Measurements from ENCODE around the gene BPIFB2. TPM values are rescaled to one million over a fixed set of nuclear protein-coding genes. Genes with fewer than 3 reads are reported as not detected.

BPIFB2 gene
- total RNA-seq, 2 experiments from 2014 or later = not detected

GRCh38 chr20:33019465-33020277 lies 12.2 kb downstream of the BPIFB2 start:
- no peak for ATAC-seq
- H3K27ac Mint-ChIP-seq = no peak overlapping the region
- POLR2A ChIA-PET = no interaction called here

GRCh38 chr20:33020278-33021161 lies 13.0 kb downstream of the BPIFB2 start:
- ATAC-seq (no peak), DNase-seq (no peak)
- Mint-ChIP-seq H3K36me3 (ENCODE audit: low read depth) (no peaks in the 10 kb centered on the region), H3K9me3 (ENCODE audit: low read depth) (no peaks in the 10 kb centered on the region), H3K27ac (no peak overlapping the region), H3K27me3 (no peaks in the 10 kb centered on the region), H3K4me3 (no peak overlapping the region), H3K4me1 (peaks cover 2% of the 10 kb centered on the region)
- CTCF ChIA-PET = interaction anchor here (0.6 to 1.2 kb wide), 3 partner anchors 9 to 31 kb away, joined by 3 to 4 read pairs (median 4); partner anchors contain the start of gene SUN5
- POLR2A ChIA-PET = no interaction called here
- intact Hi-C loops (cut with DNase I, micrococcal nuclease) = no loop called here

More at GRCh38 chr20:33019465-33020277, 12.2 kb downstream of the BPIFB2 start:
- no peak for DNase-seq
- H3K36me3 Mint-ChIP-seq (ENCODE audit: low read depth) = no peaks in the 10 kb centered on the region
- peaks cover 2% of the 10 kb centered on the region for H3K4me1 Mint-ChIP-seq
- intact Hi-C loops (cut with DNase I, micrococcal nuclease) = no loop called here
- H3K9me3 Mint-ChIP-seq (ENCODE audit: low read depth) = no peaks in the 10 kb centered on the region
- CTCF ChIA-PET = interaction anchor here (0.6 to 1.2 kb wide), 3 partner anchors 10 to 30 kb away, joined by 3 to 4 read pairs (median 4); partner anchors contain the start of gene SUN5
- H3K4me3 Mint-ChIP-seq = no peak overlapping the region
- no peaks in the 10 kb centered on the region for H3K27me3 Mint-ChIP-seq

- no peaks in the 10 kb centered on the region for H3K9me3 Mint-ChIP-seq (ENCODE audit: low read depth)
- H3K36me3 Mint-ChIP-seq (ENCODE audit: low read depth) = no peaks in the 10 kb centered on the region
- no peak overlapping the region for H3K4me3 Mint-ChIP-seq
- H3K27me3 Mint-ChIP-seq = no peaks in the 10 kb centered on the region
- H3K27ac Mint-ChIP-seq = no peak overlapping the region
- ATAC-seq = no peak
- POLR2A ChIA-PET = no interaction called here
- CTCF ChIA-PET = no interaction called here
- no peaks in the 10 kb centered on the region for H3K4me1 Mint-ChIP-seq
- intact Hi-C loops (cut with DNase I, micrococcal nuclease) = no loop called here
- DNase-seq = no peak
These were observed 14.4 kb downstream of the BPIFB2 start for GRCh38 chr20:33021879-33022278.

GRCh38 chr20:33022289-33022688 lies 14.8 kb downstream of the BPIFB2 start:
- Mint-ChIP-seq H3K36me3 (ENCODE audit: low read depth) (no peaks in the 10 kb centered on the region), H3K27me3 (no peaks in the 10 kb centered on the region), H3K4me3 (no peak overlapping the region), H3K27ac (no peak overlapping the region), H3K4me1 (no peaks in the 10 kb centered on the region), H3K9me3 (ENCODE audit: low read depth) (no peaks in the 10 kb centered on the region)
- no peak for ATAC-seq
- CTCF ChIA-PET = interaction anchor here (0.8 kb wide), 1 partner anchor 692 kb away, joined by 4 read pairs; no protein-coding TSS in a partner anchor
- no peak for DNase-seq
- intact Hi-C loops (cut with DNase I, micrococcal nuclease) = no loop called here
- POLR2A ChIA-PET = no interaction called here

GRCh38 chr20:33022694-33023438 lies 15.4 kb downstream of the BPIFB2 start:
- no peaks in the 10 kb centered on the region for H3K27me3 Mint-ChIP-seq
- no peak for DNase-seq
- H3K4me3 Mint-ChIP-seq = no peak overlapping the region
- H3K27ac Mint-ChIP-seq = no peak overlapping the region
- ChIA-PET POLR2A (no interaction called here), CTCF (interaction anchor here (0.8 kb wide), 1 partner anchor 693 kb away, joined by 4 read pairs; no protein-coding TSS in a partner anchor)
- H3K4me1 Mint-ChIP-seq = no peaks in the 10 kb centered on the region
- intact Hi-C loops (cut with DNase I, micrococcal nuclease) = no loop called here
- no peak for ATAC-seq
- H3K9me3 Mint-ChIP-seq (ENCODE audit: low read depth) = no peaks in the 10 kb centered on the region
- no peaks in the 10 kb centered on the region for H3K36me3 Mint-ChIP-seq (ENCODE audit: low read depth)

GRCh38 chr20:33023439-33024242 lies 16.1 kb downstream of the BPIFB2 start:
- intact Hi-C loops (cut with DNase I, micrococcal nuclease) = no loop called here
- ATAC-seq = no peak
- Mint-ChIP-seq H3K27me3 (no peaks in the 10 kb centered on the region), H3K27ac (no peak overlapping the region), H3K36me3 (ENCODE audit: low read depth) (no peaks in the 10 kb centered on the region), H3K4me3 (no peak overlapping the region), H3K9me3 (ENCODE audit: low read depth) (no peaks in the 10 kb centered on the region), H3K4me1 (no peaks in the 10 kb centered on the region)
- DNase-seq = no peak
- ChIA-PET POLR2A (no interaction called here), CTCF (no interaction called here)

- CTCF ChIA-PET = no interaction called here
These were observed 16.7 kb downstream of the BPIFB2 start for GRCh38 chr20:33024243-33024560.

GRCh38 chr20:33024609-33025317 lies 17.3 kb downstream of the BPIFB2 start:
- Mint-ChIP-seq H3K27ac (no peak overlapping the region), H3K4me1 (no peaks in the 10 kb centered on the region), H3K9me3 (ENCODE audit: low read depth) (no peaks in the 10 kb centered on the region), H3K27me3 (no peaks in the 10 kb centered on the region), H3K36me3 (ENCODE audit: low read depth) (no peaks in the 10 kb centered on the region), H3K4me3 (no peak overlapping the region)
- DNase-seq (no peak), ATAC-seq (no peak)
- ChIA-PET POLR2A (no interaction called here), CTCF (no interaction called here)
- intact Hi-C loops (cut with DNase I, micrococcal nuclease) = no loop called here

More at GRCh38 chr20:33024243-33024560, 16.7 kb downstream of the BPIFB2 start:
- no peak for ATAC-seq
- POLR2A ChIA-PET = no interaction called here
- H3K9me3 Mint-ChIP-seq (ENCODE audit: low read depth) = no peaks in the 10 kb centered on the region
- no peaks in the 10 kb centered on the region for H3K4me1 Mint-ChIP-seq
- no peak overlapping the region for H3K27ac Mint-ChIP-seq
- H3K36me3 Mint-ChIP-seq (ENCODE audit: low read depth) = no peaks in the 10 kb centered on the region
- intact Hi-C loops (cut with DNase I, micrococcal nuclease) = no loop called here
- H3K27me3 Mint-ChIP-seq = no peaks in the 10 kb centered on the region
- H3K4me3 Mint-ChIP-seq = no peak overlapping the region
- no peak for DNase-seq

GRCh38 chr20:33025318-33025876 lies 17.9 kb downstream of the BPIFB2 start:
- POLR2A ChIA-PET = no interaction called here

GRCh38 chr20:33026072-33026778 lies 18.7 kb downstream of the BPIFB2 start:
- DNase-seq (no peak), ATAC-seq (no peak)
- ChIA-PET CTCF (no interaction called here), POLR2A (no interaction called here)
- no peaks in the 10 kb centered on the region for H3K36me3 Mint-ChIP-seq (ENCODE audit: low read depth)
- no peak overlapping the region for H3K27ac Mint-ChIP-seq
- no peak overlapping the region for H3K4me3 Mint-ChIP-seq
- H3K4me1 Mint-ChIP-seq = no peaks in the 10 kb centered on the region
- H3K27me3 Mint-ChIP-seq = no peaks in the 10 kb centered on the region
- H3K9me3 Mint-ChIP-seq (ENCODE audit: low read depth) = no peaks in the 10 kb centered on the region
- intact Hi-C loops (cut with DNase I, micrococcal nuclease) = no loop called here

More at GRCh38 chr20:33025318-33025876, 17.9 kb downstream of the BPIFB2 start:
- no peak for ATAC-seq
- Mint-ChIP-seq H3K27me3 (no peaks in the 10 kb centered on the region), H3K4me3 (no peak overlapping the region), H3K4me1 (no peaks in the 10 kb centered on the region), H3K9me3 (ENCODE audit: low read depth) (no peaks in the 10 kb centered on the region), H3K27ac (no peak overlapping the region), H3K36me3 (ENCODE audit: low read depth) (no peaks in the 10 kb centered on the region)
- intact Hi-C loops (cut with DNase I, micrococcal nuclease) = no loop called here
- no peak for DNase-seq
- CTCF ChIA-PET = no interaction called here

Measured in activated CD4-positive, alpha-beta T cell treated with anti-CD3 and anti-CD28 coated beads for 36 hours (primary cell).